ENCODE results near the gene UCN3.

The UCN3 gene

GRCh38 chr10:5381187-5381586 is 16.4 kb downstream of the UCN3 start:
- H3K4me3 ChIP-seq (ENCODE audit: insufficient read depth, low read depth, low read length) = no peak overlapping the region
- H3K27ac ChIP-seq (ENCODE audit: insufficient read depth, low read depth, low read length, poor library complexity, severe bottlenecking) = no peak overlapping the region
- H3K4me1 ChIP-seq (ENCODE audit: control insufficient read depth, insufficient read depth, low read length) = no peaks in the 10 kb centered on the region
- H3K9me3 ChIP-seq (ENCODE audit: control insufficient read depth, low read length) = no peaks in the 10 kb centered on the region
- WGBS, 2 experiments = 65 to 100% methylated on average over 1 to 2 of the region's 2 CpGs
- H3K36me3 ChIP-seq (ENCODE audit: control insufficient read depth, insufficient read depth, low read length) = no peaks in the 10 kb centered on the region
- H3K27me3 ChIP-seq (ENCODE audit: control insufficient read depth, insufficient read depth, low read length, poor library complexity, severe bottlenecking) = no peaks in the 10 kb centered on the region

- Histone ChIP-seq H3K27me3 (ENCODE audit: control insufficient read depth, insufficient read depth, low read length, poor library complexity, severe bottlenecking) (no peaks in the 10 kb centered on the region), H3K4me3 (ENCODE audit: insufficient read depth, low read depth, low read length) (no peak overlapping the region), H3K9me3 (ENCODE audit: control insufficient read depth, low read length) (no peaks in the 10 kb centered on the region), H3K36me3 (ENCODE audit: control insufficient read depth, insufficient read depth, low read length) (no peaks in the 10 kb centered on the region), H3K27ac (ENCODE audit: insufficient read depth, low read depth, low read length, poor library complexity, severe bottlenecking) (no peak overlapping the region), H3K4me1 (ENCODE audit: control insufficient read depth, insufficient read depth, low read length) (no peaks in the 10 kb centered on the region)
- WGBS, 2 experiments = 78 to 84% methylated on average over 2 of the region's 2 CpGs
These were observed 20.5 kb downstream of the UCN3 start for GRCh38 chr10:5385224-5385623.

GRCh38 chr10:5387169-5387568 is 22.4 kb downstream of the UCN3 start:
- no peaks in the 10 kb centered on the region for H3K36me3 ChIP-seq (ENCODE audit: control insufficient read depth, insufficient read depth, low read length)
- H3K4me1 ChIP-seq (ENCODE audit: control insufficient read depth, insufficient read depth, low read length) = no peaks in the 10 kb centered on the region
- H3K27me3 ChIP-seq (ENCODE audit: control insufficient read depth, insufficient read depth, low read length, poor library complexity, severe bottlenecking) = no peaks in the 10 kb centered on the region
- no peak overlapping the region for H3K4me3 ChIP-seq (ENCODE audit: insufficient read depth, low read depth, low read length)
- WGBS, 2 experiments = 91 to 94% methylated on average over 5 of the region's 5 CpGs
- no peak overlapping the region for H3K27ac ChIP-seq (ENCODE audit: insufficient read depth, low read depth, low read length, poor library complexity, severe bottlenecking)
- H3K9me3 ChIP-seq (ENCODE audit: control insufficient read depth, low read length) = peaks cover 7% of the 10 kb centered on the region

GRCh38 chr10:5390607-5391205 is 25.9 kb downstream of the UCN3 start:
- H3K4me3 ChIP-seq (ENCODE audit: insufficient read depth, low read depth, low read length) = no peak overlapping the region
- WGBS, 2 experiments = 100% methylated on average over 1 of the region's 1 CpG; no CpG with 5 or more reads in 1 of the 2 experiments
- no peak overlapping the region for H3K27ac ChIP-seq (ENCODE audit: insufficient read depth, low read depth, low read length, poor library complexity, severe bottlenecking)

GRCh38 chr10:5391790-5392189 is 27.0 kb downstream of the UCN3 start:
- no peak overlapping the region for H3K27ac ChIP-seq (ENCODE audit: insufficient read depth, low read depth, low read length, poor library complexity, severe bottlenecking)
- no peaks in the 10 kb centered on the region for H3K4me1 ChIP-seq (ENCODE audit: control insufficient read depth, insufficient read depth, low read length)
- 91 to 100% methylated on average over 2 to 3 of the region's 3 CpGs for WGBS, 2 experiments
- no peaks in the 10 kb centered on the region for H3K27me3 ChIP-seq (ENCODE audit: control insufficient read depth, insufficient read depth, low read length, poor library complexity, severe bottlenecking)
- H3K9me3 ChIP-seq (ENCODE audit: control insufficient read depth, low read length) = peaks cover 7% of the 10 kb centered on the region
- no peaks in the 10 kb centered on the region for H3K36me3 ChIP-seq (ENCODE audit: control insufficient read depth, insufficient read depth, low read length)
- H3K4me3 ChIP-seq (ENCODE audit: insufficient read depth, low read depth, low read length) = no peak overlapping the region

More at GRCh38 chr10:5390607-5391205, 25.9 kb downstream of the UCN3 start:
- Histone ChIP-seq H3K4me1 (ENCODE audit: control insufficient read depth, insufficient read depth, low read length) (no peaks in the 10 kb centered on the region), H3K9me3 (ENCODE audit: control insufficient read depth, low read length) (peaks cover 7% of the 10 kb centered on the region), H3K36me3 (ENCODE audit: control insufficient read depth, insufficient read depth, low read length) (no peaks in the 10 kb centered on the region), H3K27me3 (ENCODE audit: control insufficient read depth, insufficient read depth, low read length, poor library complexity, severe bottlenecking) (no peaks in the 10 kb centered on the region)

GRCh38 chr10:5393529-5393928 is 28.8 kb downstream of the UCN3 start:
- Histone ChIP-seq H3K27ac (ENCODE audit: insufficient read depth, low read depth, low read length, poor library complexity, severe bottlenecking) (no peak overlapping the region), H3K9me3 (ENCODE audit: control insufficient read depth, low read length) (peaks cover 7% of the 10 kb centered on the region), H3K36me3 (ENCODE audit: control insufficient read depth, insufficient read depth, low read length) (no peaks in the 10 kb centered on the region), H3K27me3 (ENCODE audit: control insufficient read depth, insufficient read depth, low read length, poor library complexity, severe bottlenecking) (no peaks in the 10 kb centered on the region), H3K4me1 (ENCODE audit: control insufficient read depth, insufficient read depth, low read length) (no peaks in the 10 kb centered on the region), H3K4me3 (ENCODE audit: insufficient read depth, low read depth, low read length) (no peak overlapping the region)
- WGBS, 2 experiments = 96% methylated on average over 14 of the region's 14 CpGs

GRCh38 chr10:5395168-5395567 is 30.4 kb downstream of the UCN3 start:
- peaks cover 7% of the 10 kb centered on the region for H3K9me3 ChIP-seq (ENCODE audit: control insufficient read depth, low read length)
- H3K4me1 ChIP-seq (ENCODE audit: control insufficient read depth, insufficient read depth, low read length) = no peaks in the 10 kb centered on the region
- H3K27me3 ChIP-seq (ENCODE audit: control insufficient read depth, insufficient read depth, low read length, poor library complexity, severe bottlenecking) = no peaks in the 10 kb centered on the region
- H3K4me3 ChIP-seq (ENCODE audit: insufficient read depth, low read depth, low read length) = no peak overlapping the region
- H3K27ac ChIP-seq (ENCODE audit: insufficient read depth, low read depth, low read length, poor library complexity, severe bottlenecking) = no peak overlapping the region
- H3K36me3 ChIP-seq (ENCODE audit: control insufficient read depth, insufficient read depth, low read length) = no peaks in the 10 kb centered on the region
- WGBS, 2 experiments = 94 to 96% methylated on average over 18 of the region's 18 CpGs

- Histone ChIP-seq H3K27ac (ENCODE audit: insufficient read depth, low read depth, low read length, poor library complexity, severe bottlenecking) (no peak overlapping the region), H3K9me3 (ENCODE audit: control insufficient read depth, low read length) (no peaks in the 10 kb centered on the region), H3K27me3 (ENCODE audit: control insufficient read depth, insufficient read depth, low read length, poor library complexity, severe bottlenecking) (no peaks in the 10 kb centered on the region), H3K36me3 (ENCODE audit: control insufficient read depth, insufficient read depth, low read length) (no peaks in the 10 kb centered on the region), H3K4me1 (ENCODE audit: control insufficient read depth, insufficient read depth, low read length) (no peaks in the 10 kb centered on the region), H3K4me3 (ENCODE audit: insufficient read depth, low read depth, low read length) (no peak overlapping the region)
- WGBS, 2 experiments = 93 to 97% methylated on average over 8 to 11 of the region's 12 CpGs
These were observed 32.0 kb downstream of the UCN3 start for GRCh38 chr10:5396556-5397300.

GRCh38 chr10:5399332-5399731 is 34.6 kb downstream of the UCN3 start:
- no peaks in the 10 kb centered on the region for H3K36me3 ChIP-seq (ENCODE audit: control insufficient read depth, insufficient read depth, low read length)
- 87 to 88% methylated on average over 6 of the region's 6 CpGs for WGBS, 2 experiments

GRCh38 chr10:5400468-5401240 is 35.9 kb downstream of the UCN3 start:
- Histone ChIP-seq H3K9me3 (ENCODE audit: control insufficient read depth, low read length) (no peaks in the 10 kb centered on the region), H3K36me3 (ENCODE audit: control insufficient read depth, insufficient read depth, low read length) (no peaks in the 10 kb centered on the region), H3K27ac (ENCODE audit: insufficient read depth, low read depth, low read length, poor library complexity, severe bottlenecking) (no peak overlapping the region), H3K27me3 (ENCODE audit: control insufficient read depth, insufficient read depth, low read length, poor library complexity, severe bottlenecking) (no peaks in the 10 kb centered on the region), H3K4me1 (ENCODE audit: control insufficient read depth, insufficient read depth, low read length) (no peaks in the 10 kb centered on the region), H3K4me3 (ENCODE audit: insufficient read depth, low read depth, low read length) (no peak overlapping the region)
- 91 to 95% methylated on average over 9 of the region's 9 CpGs for WGBS, 2 experiments

More at GRCh38 chr10:5399332-5399731, 34.6 kb downstream of the UCN3 start:
- Histone ChIP-seq H3K27ac (ENCODE audit: insufficient read depth, low read depth, low read length, poor library complexity, severe bottlenecking) (no peak overlapping the region), H3K27me3 (ENCODE audit: control insufficient read depth, insufficient read depth, low read length, poor library complexity, severe bottlenecking) (no peaks in the 10 kb centered on the region), H3K4me1 (ENCODE audit: control insufficient read depth, insufficient read depth, low read length) (no peaks in the 10 kb centered on the region), H3K9me3 (ENCODE audit: control insufficient read depth, low read length) (no peaks in the 10 kb centered on the region), H3K4me3 (ENCODE audit: insufficient read depth, low read depth, low read length) (no peak overlapping the region)

All from ectodermal cell (in vitro differentiated cells).